Naive thymus-derived CD4-positive, alpha-beta T cell (primary cell): ENCODE data around the gene ABHD14A. TPM values are rescaled to one million over a fixed set of nuclear protein-coding genes. Genes with fewer than 3 reads are reported as not detected.

Source experiments
- ATAC-seq: fragments of 150-1000 bp; cut with Tn5 transposase; 2 replicates; pipeline ENCODE4 v1.10.0; 2021; ENCODE audit warnings: mild to moderate bottlenecking, moderate library complexity
- CTCF ChIA-PET: fragments of 350-600 bp; sonication (Branson Sonifier 250); formaldehyde crosslinking; loops from one replicate; lab custom pipeline; 2021; ENCODE audit warnings: antibody characterized with exemption; lab: Charles Lee
- POLR2A ChIA-PET: fragments of 350-600 bp; sonication (Branson Sonifier 250); formaldehyde crosslinking; loops from one replicate; lab custom pipeline; 2021; ENCODE audit warnings: antibody characterized with exemption, inconsistent platforms; lab: Charles Lee
- DNase-seq, 9 donors: peaks; one replicate each; pipeline versions ENCODE4 v3.0.0 to v3.0.0-alpha.2; 2020 to 2022; ENCODE audit warnings: mixed read lengths in 1 of 9
- H3K27ac ChIP-seq: one replicate; pipeline ENCODE4 v1.7.0; 2013; ENCODE audit warnings: mild to moderate bottlenecking, low read depth, low read length, moderate library complexity
- H3K27me3 ChIP-seq, 2 donors: one replicate each; pipeline ENCODE4 v1.7.0; 2013; ENCODE audit warnings: low read length in 2 of 2, mild to moderate bottlenecking in 2 of 2, moderate library complexity in 2 of 2; ENCODE audit not compliant: control insufficient read depth in 2 of 2, insufficient read depth in 2 of 2
- H3K36me3 ChIP-seq, 3 experiments: 1 replicate in 2 of 3; 2 replicates in 1 of 3; pipeline ENCODE4 v1.7.0; 2013; ENCODE audit warnings: low read length in 3 of 3, mild to moderate bottlenecking in 3 of 3, moderate library complexity in 1 of 3; ENCODE audit not compliant: insufficient read depth in 3 of 3, control insufficient read depth in 2 of 3
- H3K4me1 ChIP-seq, 2 donors: one replicate each; pipeline ENCODE4 v1.7.0; 2013; ENCODE audit warnings: low read length in 2 of 2, mild to moderate bottlenecking in 2 of 2, moderate library complexity in 1 of 2; ENCODE audit not compliant: control insufficient read depth in 2 of 2, insufficient read depth in 2 of 2
- H3K4me3 ChIP-seq: 2 replicates; pipeline ENCODE4 v1.7.0; 2013; ENCODE audit warnings: mild to moderate bottlenecking, low read length
- H3K9me3 ChIP-seq, 3 experiments: 1 replicate in 2 of 3; 2 replicates in 1 of 3; pipeline ENCODE4 v1.7.0; 2013; ENCODE audit warnings: low read length in 3 of 3; ENCODE audit not compliant: control insufficient read depth in 2 of 3
- H3K27ac Mint-ChIP-seq, 9 donors: one replicate each; pipeline ENCODE4 v1.8.0; 2020 to 2022; ENCODE audit warnings: mixed read lengths in 9 of 9, mild to moderate bottlenecking in 8 of 9, moderate library complexity in 5 of 9, inconsistent platforms in 2 of 9
- H3K27me3 Mint-ChIP-seq, 5 donors: one replicate each; pipeline ENCODE4 v1.8.0; 2021 to 2022; ENCODE audit warnings: mixed read lengths in 5 of 5, mild to moderate bottlenecking in 1 of 5
- H3K36me3 Mint-ChIP-seq, 5 donors: one replicate each; pipeline ENCODE4 v1.8.0; 2020 to 2022; ENCODE audit warnings: mixed read lengths in 5 of 5, mild to moderate bottlenecking in 3 of 5, inconsistent platforms in 1 of 5
- H3K4me1 Mint-ChIP-seq, 7 donors: one replicate each; pipeline ENCODE4 v1.8.0; 2020 to 2022; ENCODE audit warnings: mixed read lengths in 7 of 7, mild to moderate bottlenecking in 3 of 7, inconsistent platforms in 1 of 7
- H3K4me3 Mint-ChIP-seq, 10 donors: one replicate each; pipeline ENCODE4 v1.8.0; 2020 to 2022; ENCODE audit warnings: mild to moderate bottlenecking in 10 of 10, mixed read lengths in 10 of 10, moderate library complexity in 6 of 10, inconsistent platforms in 2 of 10
- H3K9me3 Mint-ChIP-seq, 11 donors: one replicate each; pipeline ENCODE4 v1.8.0; 2020 to 2022; ENCODE audit warnings: mixed read lengths in 11 of 11, mild to moderate bottlenecking in 4 of 11, inconsistent platforms in 1 of 11, moderate library complexity in 1 of 11
- intact Hi-C, 2 donors: fragments of 100-400 bp; cut with micrococcal nuclease; formaldehyde crosslinking; loops; one replicate each; pipeline ENCODE4 v1.15.1; 2023
- polyA plus RNA-seq, 2 donors: library from polyadenylated mRNA; unstranded; fragments of 300-500 nt; fragmentation: Illumina TruSeq; gene quantifications; one replicate each; pipeline ENCODE4 v1.2.3, GENCODE V29; 2021
- total RNA-seq, 6 experiments: library from RNA in 5 of 6; stranded (reverse) in 5 of 6; gene quantifications; 1 replicate in 5 of 6; 2 replicates in 1 of 6; pipeline ENCODE4 v1.2.3 and lab custom pipeline; 2021 to 2026

ABHD14A gene
- total and polyA plus RNA-seq, 7 experiments from 2014 or later: 9.9 to 96.9 (median 21.6) TPM

- Mint-ChIP-seq H3K27ac (peak overlapping the region in 2 of 9 donors; percentile 42 to 45), H3K4me3 (peak overlapping the region in 1 of 10 donors; percentile 58)
- H3K27ac ChIP-seq: no peak overlapping the region
These were observed 30.3 kb upstream of the ABHD14A start for GRCh38 chr3:51944451-51945021.

GRCh38 chr3:51945031-51945840, 29.6 kb upstream of the ABHD14A start:
- no peaks in the 10 kb centered on the region for H3K9me3 Mint-ChIP-seq
- H3K4me3 Mint-ChIP-seq: no peak overlapping the region
- no peaks in the 10 kb centered on the region for H3K27me3 ChIP-seq
- H3K27ac Mint-ChIP-seq: peak overlapping the region in 1 of 9 donors; percentile 55
- ATAC-seq (no peak), DNase-seq (no peak)
- H3K27me3 Mint-ChIP-seq: no peaks in the 10 kb centered on the region
- peaks cover 0 to 6% (median 3%) of the 10 kb centered on the region in 5 donors for H3K36me3 Mint-ChIP-seq
- H3K4me3 ChIP-seq: no peak overlapping the region
- peaks cover 14 to 28% (median 18%) of the 10 kb centered on the region in 7 donors for H3K4me1 Mint-ChIP-seq
- intact Hi-C loops: no loop called here
- H3K4me1 ChIP-seq: peaks cover 19 to 23% of the 10 kb centered on the region in 2 donors
- POLR2A ChIA-PET: interaction anchor here (1.4 to 1.5 kb wide), 2 partner anchors 29 to 112 kb away, joined by 3 to 9 read pairs; partner anchors contain the start of gene ABHD14B
- no peaks in the 10 kb centered on the region for H3K36me3 ChIP-seq
- H3K9me3 ChIP-seq: no peaks in the 10 kb centered on the region
- CTCF ChIA-PET: interaction anchor here (0.7 kb wide), 1 partner anchor 199 kb away, joined by 3 read pairs; no protein-coding TSS in a partner anchor
- no peak overlapping the region for H3K27ac ChIP-seq

More at GRCh38 chr3:51944451-51945021, 30.3 kb upstream of the ABHD14A start:
- POLR2A ChIA-PET: interaction anchor here (1.4 to 1.5 kb wide), 2 partner anchors 29 to 113 kb away, joined by 3 to 9 read pairs; partner anchors contain the start of gene ABHD14B
- Histone ChIP-seq H3K9me3 (no peaks in the 10 kb centered on the region), H3K4me1 (peaks cover 19 to 23% of the 10 kb centered on the region in 2 donors), H3K27me3 (no peaks in the 10 kb centered on the region), H3K36me3 (no peaks in the 10 kb centered on the region), H3K4me3 (no peak overlapping the region)
- H3K9me3 Mint-ChIP-seq: no peaks in the 10 kb centered on the region
- CTCF ChIA-PET: no interaction called here
- intact Hi-C loops: loop anchor here (5.0 kb wide), 2 partner anchors 178 to 272 kb away; partner anchors contain the start of gene TEX264 (in 1 of the 2)
- no peaks in the 10 kb centered on the region for H3K27me3 Mint-ChIP-seq
- ATAC-seq (no peak), DNase-seq (peak in 1 of 9 donors; percentile 9)
- peaks cover 0 to 6% (median 3%) of the 10 kb centered on the region in 5 donors for H3K36me3 Mint-ChIP-seq
- peaks cover 17 to 34% (median 25%) of the 10 kb centered on the region in 7 donors for H3K4me1 Mint-ChIP-seq

GRCh38 chr3:51945926-51946705, 28.7 kb upstream of the ABHD14A start:
- Histone ChIP-seq H3K4me3 (no peak overlapping the region), H3K4me1 (peaks cover 13 to 15% of the 10 kb centered on the region in 2 donors), H3K9me3 (no peaks in the 10 kb centered on the region), H3K27ac (no peak overlapping the region), H3K27me3 (no peaks in the 10 kb centered on the region), H3K36me3 (no peaks in the 10 kb centered on the region)
- peak overlapping the region in 1 of 10 donors; percentile 38 for H3K4me3 Mint-ChIP-seq
- peaks cover 0 to under 1% (median 0%) of the 10 kb centered on the region in 5 donors for H3K27me3 Mint-ChIP-seq
- ATAC-seq: no peak
- POLR2A ChIA-PET: interaction anchor here (1.1 kb wide), 1 partner anchor 21 kb away, joined by 3 read pairs; the partner anchor contains the start of gene PCBP4
- CTCF ChIA-PET: interaction anchor here (0.7 kb wide), 1 partner anchor 199 kb away, joined by 3 read pairs; no protein-coding TSS in a partner anchor
- DNase-seq: peak in 1 of 9 donors; percentile 5
- H3K27ac Mint-ChIP-seq: no peak overlapping the region
- intact Hi-C loops: no loop called here
- peaks cover 0 to 6% (median 0%) of the 10 kb centered on the region in 5 donors for H3K36me3 Mint-ChIP-seq
- H3K4me1 Mint-ChIP-seq: peaks cover 6 to 19% (median 9%) of the 10 kb centered on the region in 7 donors
- H3K9me3 Mint-ChIP-seq: no peaks in the 10 kb centered on the region

GRCh38 chr3:51946796-51947195, 28.1 kb upstream of the ABHD14A start:
- intact Hi-C loops: no loop called here
- DNase-seq (no peak), ATAC-seq (no peak)
- no peak overlapping the region for H3K27ac Mint-ChIP-seq
- no peak overlapping the region for H3K4me3 Mint-ChIP-seq
- no peak overlapping the region for H3K27ac ChIP-seq
- no peaks in the 10 kb centered on the region for H3K27me3 ChIP-seq
- H3K9me3 Mint-ChIP-seq: no peaks in the 10 kb centered on the region
- H3K36me3 Mint-ChIP-seq: peaks cover 0 to 6% (median 0%) of the 10 kb centered on the region in 5 donors
- peaks cover 3 to 14% (median 6%) of the 10 kb centered on the region in 7 donors for H3K4me1 Mint-ChIP-seq
- peaks cover 10 to 12% of the 10 kb centered on the region in 2 donors for H3K4me1 ChIP-seq
- H3K4me3 ChIP-seq: no peak overlapping the region
- no peaks in the 10 kb centered on the region for H3K36me3 ChIP-seq
- H3K9me3 ChIP-seq: no peaks in the 10 kb centered on the region
- ChIA-PET POLR2A (interaction anchor here (1.1 kb wide), 1 partner anchor 20 kb away, joined by 3 read pairs; the partner anchor contains the start of gene PCBP4), CTCF (no interaction called here)
- H3K27me3 Mint-ChIP-seq: peaks cover 0 to 3% (median 0%) of the 10 kb centered on the region in 5 donors

GRCh38 chr3:51947215-51947900, 27.5 kb upstream of the ABHD14A start:
- Histone ChIP-seq H3K27me3 (no peaks in the 10 kb centered on the region), H3K4me1 (peaks cover 8 to 11% of the 10 kb centered on the region in 2 donors), H3K4me3 (no peak overlapping the region), H3K9me3 (no peaks in the 10 kb centered on the region), H3K36me3 (no peaks in the 10 kb centered on the region), H3K27ac (no peak overlapping the region)
- no peak overlapping the region for H3K4me3 Mint-ChIP-seq
- peaks cover 0 to 9% (median 4%) of the 10 kb centered on the region in 5 donors for H3K27me3 Mint-ChIP-seq
- intact Hi-C loops: no loop called here
- DNase-seq (peak in 1 of 9 donors; percentile 3), ATAC-seq (no peak)
- H3K36me3 Mint-ChIP-seq: peaks cover 0 to 6% (median 0%) of the 10 kb centered on the region in 5 donors
- peaks cover 3 to 8% (median 6%) of the 10 kb centered on the region in 7 donors for H3K4me1 Mint-ChIP-seq
- H3K9me3 Mint-ChIP-seq: no peaks in the 10 kb centered on the region
- H3K27ac Mint-ChIP-seq: peak overlapping the region in 1 of 9 donors; percentile 70
- CTCF ChIA-PET: no interaction called here
- POLR2A ChIA-PET: interaction anchor here (1.1 kb wide), 1 partner anchor 19 kb away, joined by 3 read pairs; the partner anchor contains the start of gene PCBP4
